GM18909 (cell line): Measurements from ENCODE around the gene ALDH7A1.

Experiments
- ATAC-seq: cut with Tn5 transposase; IDR thresholded peaks from one replicate; pipeline ENCODE4 v1.9.1; 2021; ENCODE audit warnings: mild to moderate bottlenecking; ENCODE audit not compliant: unreplicated experiment, poor library complexity

The ALDH7A1 gene

DNA sequence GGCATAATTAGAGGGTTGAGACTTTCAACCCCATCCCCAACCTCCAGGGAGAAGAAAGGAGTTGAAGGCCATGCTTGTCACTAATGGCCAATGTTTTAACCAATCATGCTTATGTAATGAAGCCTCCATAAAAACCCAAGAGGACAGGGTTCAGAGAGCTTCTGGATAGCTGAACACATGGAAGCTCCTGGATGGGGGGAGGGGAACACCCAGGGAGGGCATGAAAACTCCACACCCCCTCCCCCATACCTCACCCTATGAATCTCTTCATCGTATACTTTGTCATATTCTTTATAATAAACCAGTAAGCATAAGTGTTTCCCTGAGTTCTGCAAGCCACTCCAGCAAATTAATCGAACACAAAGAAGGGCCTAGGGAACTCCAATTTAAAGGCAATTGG lies 81.7 kb downstream of the ALDH7A1 start:
- ATAC-seq: no peak

DNA sequence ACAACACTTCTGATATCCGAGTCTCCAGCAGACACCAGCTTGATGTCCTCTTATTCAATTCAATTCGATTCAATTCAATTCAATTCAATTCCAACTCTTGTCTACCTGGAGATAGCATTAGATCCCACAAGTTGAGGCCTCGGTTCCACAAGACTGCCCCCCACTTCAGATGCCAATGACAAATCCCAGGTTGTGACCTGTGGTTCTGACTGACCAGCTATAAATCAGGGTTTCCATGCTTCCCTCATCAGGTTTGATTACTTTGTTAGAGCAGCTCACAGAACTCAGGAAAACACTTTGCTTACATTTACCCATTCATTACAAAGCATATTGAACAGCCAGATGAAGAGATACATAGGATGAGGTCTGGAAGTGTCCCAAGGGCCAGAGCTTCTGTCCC lies 82.6 kb downstream of the ALDH7A1 start:
- no peak for ATAC-seq

DNA sequence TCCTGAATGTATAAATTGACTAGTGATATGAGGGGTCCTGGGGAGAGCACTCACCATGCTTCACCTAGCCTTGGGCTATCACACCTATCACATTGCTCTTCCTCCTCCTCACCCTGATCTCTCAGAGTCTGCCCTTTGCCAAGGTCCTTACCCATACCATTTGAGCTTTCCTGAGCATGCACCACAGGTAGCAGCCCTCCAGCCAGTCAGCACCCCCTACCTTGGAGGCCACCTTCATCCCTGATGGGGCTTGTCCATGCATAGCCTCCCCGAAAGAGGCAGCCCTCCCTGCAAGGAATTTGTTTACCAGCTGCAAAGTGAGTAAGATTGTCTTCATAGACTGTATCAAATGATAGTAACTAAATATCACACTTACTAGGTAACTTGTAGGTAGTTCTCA lies 83.1 kb downstream of the ALDH7A1 start:
- no peak for ATAC-seq

DNA sequence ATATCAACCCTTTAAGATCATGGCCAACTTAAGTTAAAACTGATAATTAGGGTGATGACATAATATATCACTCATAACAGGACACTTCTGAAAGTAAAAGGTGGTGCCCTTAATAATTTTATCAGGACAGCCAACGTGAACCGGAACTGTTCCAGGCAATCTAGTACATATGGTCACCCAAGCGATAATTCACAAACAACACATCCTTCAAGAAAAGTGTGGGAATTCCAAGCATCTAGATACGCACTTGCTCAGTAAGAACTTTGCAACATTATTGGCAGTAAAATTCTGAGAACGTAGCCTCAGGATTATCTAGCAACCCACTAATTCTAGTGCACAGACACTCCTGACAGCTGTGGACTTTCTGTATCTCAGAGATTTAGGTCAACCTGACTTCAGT lies 85.7 kb downstream of the ALDH7A1 start:
- no peak for ATAC-seq

DNA sequence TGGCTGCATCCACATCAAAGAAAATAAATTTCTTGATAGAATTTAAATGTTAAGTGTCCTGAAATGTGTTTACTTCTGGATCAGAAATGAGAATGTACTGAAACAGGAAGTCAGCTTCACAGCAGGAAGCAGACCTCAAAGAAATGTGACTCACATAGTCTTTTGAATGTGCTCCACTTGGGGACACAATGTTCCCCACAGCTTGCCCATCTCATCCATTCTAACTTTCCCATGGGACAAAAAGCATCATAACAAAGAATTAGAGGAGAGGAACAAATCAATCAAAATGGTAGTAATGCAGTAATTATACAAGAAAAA lies 86.1 kb downstream of the ALDH7A1 start:
- ATAC-seq: peak; percentile 46

DNA sequence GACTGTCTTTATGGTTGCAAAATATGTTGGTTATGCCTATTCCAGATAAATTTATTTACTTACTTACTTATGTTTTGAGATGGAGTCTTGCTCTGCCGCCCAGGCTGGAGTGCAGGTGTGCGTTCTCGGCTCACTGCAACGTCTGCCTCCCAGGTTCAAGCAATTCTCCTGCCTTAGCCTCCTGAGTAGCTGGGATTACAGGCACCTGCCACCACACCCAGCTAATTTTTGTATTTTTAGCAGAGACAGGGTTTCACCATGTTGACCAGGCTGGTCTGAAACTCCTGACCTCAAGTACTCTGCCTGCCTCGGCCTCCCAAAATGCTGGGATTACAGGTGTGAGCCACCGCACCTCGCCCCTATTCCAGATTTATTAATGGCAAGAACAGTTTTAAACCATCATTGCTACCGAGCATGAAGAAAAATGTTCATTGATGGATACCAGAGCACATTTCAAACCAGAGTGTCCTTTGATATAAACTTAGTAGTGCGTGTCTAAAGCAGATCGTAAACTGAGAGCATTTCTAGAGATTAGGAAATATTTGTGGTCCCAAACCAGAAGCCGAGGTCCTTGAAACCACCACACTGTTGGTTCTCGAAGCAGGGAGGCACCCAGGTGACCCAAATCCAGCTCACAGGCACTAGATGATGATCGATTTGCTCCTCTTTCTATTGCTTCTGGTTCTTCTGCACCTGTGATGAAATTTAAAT lies 86.6 kb downstream of the ALDH7A1 start:
- no peak for ATAC-seq

DNA sequence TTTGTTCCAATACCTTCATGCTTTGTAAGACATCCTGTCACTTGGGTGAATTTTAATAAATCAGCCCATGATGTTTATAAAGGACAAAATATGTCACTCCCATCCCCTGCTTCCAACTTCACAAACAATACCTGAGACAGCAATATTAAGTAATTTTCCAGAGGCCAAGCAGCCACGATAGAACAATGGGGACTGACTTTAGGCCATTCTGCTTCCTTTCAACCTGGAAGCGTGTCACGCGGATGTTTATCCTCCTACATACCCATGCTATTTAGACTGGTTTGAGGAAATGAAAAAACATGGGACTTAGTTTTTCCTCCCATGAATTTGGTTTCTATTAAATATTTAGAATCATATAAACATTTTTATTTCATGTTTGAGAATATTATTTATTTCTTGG lies 88.9 kb downstream of the ALDH7A1 start:
- no peak for ATAC-seq

DNA sequence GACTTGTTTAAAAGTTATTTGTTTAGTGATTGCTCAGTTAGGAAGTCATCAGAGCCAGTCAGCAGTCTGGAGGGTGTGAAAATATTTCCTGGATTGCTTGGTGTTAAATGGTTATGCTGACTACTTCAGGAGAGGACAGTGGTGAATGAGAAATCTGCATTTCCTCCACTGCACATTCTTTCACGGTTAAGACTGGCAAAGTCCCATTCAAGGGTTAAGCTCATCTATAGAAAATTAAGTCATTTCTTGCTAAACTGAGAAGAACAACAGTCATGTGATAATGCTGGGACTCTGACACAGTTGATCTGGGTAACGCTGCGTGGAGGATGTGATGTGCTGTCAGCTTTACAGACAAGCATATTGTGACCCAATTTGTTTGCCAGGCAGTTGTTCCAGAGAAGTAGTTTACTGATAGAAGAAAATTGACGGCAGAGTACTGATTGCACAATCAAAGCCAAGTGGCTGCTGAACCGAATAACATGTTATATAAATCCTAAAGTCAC lies 91.4 kb downstream of the ALDH7A1 start:
- no peak for ATAC-seq

DNA sequence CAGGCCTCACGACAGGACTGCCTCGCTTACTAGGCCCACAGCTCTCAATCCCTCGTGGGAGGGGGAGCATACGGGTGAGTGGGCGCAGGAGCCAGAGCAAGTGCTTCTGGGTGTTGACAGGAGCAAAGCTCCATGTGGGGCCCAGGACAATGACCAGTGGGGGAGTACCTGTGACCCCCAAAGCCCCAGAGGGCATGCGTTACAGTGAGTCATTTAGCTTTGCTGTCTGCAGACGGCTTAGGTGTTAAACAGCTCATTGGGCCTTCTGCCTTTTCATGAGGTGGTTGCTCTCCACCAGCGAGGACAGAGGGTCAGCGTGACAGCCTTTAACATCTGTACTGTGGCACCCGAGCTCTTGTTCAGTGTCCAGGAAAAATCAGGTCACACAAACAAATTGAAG lies 93.6 kb downstream of the ALDH7A1 start:
- no peak for ATAC-seq

DNA sequence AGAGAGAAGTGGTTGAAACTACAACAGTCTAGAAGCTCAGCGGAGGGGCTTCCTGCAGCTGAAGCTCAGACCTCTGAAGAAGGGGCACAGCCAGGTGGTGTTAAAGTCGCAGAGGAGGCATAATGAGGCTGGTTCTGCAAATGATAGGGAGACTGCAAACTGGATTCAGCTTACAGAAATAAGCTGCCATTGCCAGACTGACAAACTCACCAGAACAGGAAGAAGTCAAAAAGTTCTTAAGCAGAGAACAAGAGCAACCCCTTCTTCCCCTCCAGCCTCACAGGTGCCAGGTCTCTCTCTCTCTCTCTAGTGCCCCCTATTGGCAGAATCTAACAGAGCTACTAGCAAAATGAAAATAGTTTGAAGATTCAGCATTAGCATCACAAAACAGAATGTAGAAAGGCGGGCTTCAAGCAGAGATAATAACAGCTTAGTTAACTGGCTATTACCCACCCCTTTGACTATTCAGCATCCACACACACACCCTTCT lies 95.1 kb downstream of the ALDH7A1 start:
- ATAC-seq: peak; percentile 76

DNA sequence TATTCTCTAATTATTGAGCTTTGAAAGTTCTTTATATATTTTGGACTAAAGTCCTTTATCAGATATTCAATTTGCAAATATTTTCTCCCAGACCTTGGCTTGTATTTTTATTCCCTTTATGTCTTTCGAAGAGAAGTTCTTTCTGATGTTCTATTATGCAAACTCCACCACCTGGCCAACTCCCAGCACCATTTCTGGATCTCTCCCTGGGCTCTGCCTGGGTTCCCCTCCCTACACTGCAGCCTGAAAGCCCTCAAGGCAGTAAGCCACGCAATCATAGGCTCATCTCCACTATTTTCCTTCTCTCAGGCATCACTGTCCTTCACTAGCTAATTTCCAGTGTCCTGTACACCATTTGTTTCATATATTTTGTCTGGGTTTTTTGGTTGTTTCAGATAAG lies 95.7 kb downstream of the ALDH7A1 start:
- no peak for ATAC-seq

DNA sequence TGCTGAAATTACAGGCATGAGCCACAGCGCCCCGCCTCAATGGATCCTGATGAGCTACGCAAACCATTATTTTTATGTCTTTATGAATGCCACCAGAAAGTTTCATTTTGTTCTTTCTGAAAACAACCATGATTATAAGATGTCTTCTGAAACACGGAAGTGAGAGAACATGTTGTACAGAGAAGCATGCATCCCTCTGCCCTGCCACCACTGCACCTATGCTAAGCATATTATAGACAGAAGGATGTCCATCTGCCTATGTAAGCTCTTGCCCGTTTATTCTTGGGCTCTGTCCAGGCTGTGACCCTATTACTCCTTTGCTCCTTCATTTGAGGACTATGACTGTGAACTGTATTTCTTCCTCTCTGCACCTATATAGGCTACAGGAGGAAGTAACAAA lies 97.5 kb downstream of the ALDH7A1 start:
- ATAC-seq: no peak

DNA sequence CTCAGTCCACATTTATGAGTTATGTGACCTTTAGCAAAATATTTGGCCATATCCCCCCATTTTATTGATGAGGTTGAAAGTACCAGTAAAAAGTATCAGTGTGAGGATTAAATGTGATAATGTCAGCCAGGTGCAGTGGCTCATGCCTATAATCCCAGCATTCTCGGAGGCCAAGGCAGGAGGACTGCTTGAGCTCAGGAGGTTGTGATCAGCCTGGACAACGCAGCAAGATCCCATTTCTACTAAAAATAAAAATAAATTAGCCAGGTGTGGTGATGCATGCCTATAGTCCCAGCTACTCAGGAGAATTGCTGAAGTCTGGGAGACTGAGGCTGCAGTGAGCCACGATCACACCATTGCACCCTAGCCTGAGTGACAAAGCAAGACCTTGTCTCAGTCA lies 100.6 kb downstream of the ALDH7A1 start:
- no peak for ATAC-seq

DNA sequence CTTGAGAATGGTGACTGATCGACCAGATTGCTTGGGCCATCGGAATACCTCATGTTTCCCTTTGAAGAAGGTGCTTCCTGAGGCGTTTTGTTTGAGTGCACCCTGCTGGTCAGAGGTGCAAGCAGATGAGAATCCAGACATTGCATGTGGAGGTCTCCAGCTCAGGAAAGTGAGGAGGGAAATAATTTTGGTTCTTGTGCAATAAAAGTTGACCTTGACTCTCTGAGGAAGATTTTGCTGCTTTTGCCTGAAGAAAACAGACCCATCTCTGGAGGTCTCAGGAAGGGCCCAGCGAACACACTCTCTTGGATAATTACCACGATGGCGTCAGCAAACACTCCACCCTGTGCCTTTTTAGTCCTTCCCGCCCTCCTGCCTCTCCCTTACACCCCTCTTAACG lies 102.1 kb downstream of the ALDH7A1 start:
- no peak for ATAC-seq

DNA sequence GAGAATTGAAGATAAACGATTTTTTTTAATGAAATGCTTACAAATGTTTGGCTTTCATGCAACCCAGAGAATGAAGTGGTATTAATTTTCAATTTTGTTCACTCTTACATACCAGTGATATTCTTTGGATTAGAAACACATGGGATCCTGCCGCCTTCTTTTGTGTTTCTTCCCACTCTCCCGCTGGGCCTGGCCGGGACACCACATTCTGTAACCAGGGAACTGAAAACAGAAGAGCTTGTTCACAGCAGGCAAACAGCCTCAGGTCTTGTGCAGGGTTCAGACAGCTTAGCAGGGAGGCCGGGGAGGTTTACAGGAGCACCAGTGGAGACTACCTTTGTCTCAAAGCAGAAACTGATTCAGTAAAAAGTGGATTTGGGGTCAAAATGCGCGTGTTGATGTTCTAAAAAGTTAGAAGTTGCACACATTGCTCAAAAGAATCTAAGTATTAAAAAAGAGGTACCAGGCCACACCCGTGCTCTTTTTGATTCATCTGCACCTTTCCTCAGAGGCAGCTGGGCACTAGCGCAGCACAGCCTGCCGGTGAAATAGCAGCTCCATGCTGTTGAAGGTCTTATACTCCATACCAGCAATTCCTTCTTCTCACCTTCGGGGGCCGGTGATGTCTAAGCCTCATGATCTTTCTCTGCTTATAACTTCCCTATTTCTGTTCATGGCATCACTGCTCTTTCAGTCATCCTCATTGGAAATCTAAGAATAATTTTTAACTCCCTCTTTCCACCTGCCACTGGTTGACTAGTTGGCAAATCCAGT lies 104.7 kb downstream of the ALDH7A1 start:
- no peak for ATAC-seq

DNA sequence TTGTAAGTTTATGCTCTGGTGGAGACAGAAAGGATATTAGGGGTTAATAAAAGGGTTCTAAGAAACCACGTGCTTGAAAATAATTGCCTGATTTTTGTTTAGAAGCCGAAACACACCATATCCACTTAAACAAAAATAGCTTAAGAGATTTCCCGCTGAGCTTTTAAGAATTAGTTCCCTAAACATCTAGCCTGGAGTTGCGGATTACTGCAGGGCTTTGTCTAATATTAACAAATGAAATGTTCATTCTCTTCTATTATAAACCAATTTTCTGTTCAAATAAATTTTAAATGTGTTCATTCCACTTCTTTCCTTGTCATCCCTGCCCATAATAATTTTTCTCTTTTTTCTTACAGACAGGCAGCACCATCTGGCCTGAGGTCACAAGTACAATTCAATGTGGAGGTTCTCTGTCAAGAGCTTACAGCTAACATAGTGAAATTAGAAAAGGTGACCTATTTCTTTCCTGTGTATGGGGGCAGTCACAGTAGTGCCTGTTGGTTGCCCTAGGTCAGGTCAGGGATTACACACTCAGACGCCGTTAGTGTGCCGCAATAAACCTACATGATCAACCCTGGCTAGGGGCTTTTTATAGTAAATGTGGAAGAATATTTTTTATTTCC lies 106.5 kb downstream of the ALDH7A1 start:
- no peak for ATAC-seq

DNA sequence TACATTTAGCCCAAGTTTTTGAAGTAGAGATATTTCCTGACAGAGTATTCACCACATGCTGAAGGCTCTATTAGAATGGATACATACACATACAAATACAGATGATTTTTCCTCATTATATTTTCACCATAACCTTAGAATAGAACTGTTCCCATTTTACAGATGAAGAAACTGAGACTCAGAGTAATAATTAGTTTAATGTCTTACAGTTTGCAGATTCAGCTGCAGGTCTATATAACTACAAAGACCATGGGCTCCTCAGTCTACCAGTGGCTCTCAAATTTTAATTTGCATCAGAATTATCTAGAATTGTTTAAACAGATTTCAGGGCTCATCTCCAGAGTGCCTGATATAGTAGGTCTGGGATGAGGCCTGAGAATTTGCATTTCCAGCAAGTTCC lies 107.4 kb downstream of the ALDH7A1 start:
- no peak for ATAC-seq

DNA sequence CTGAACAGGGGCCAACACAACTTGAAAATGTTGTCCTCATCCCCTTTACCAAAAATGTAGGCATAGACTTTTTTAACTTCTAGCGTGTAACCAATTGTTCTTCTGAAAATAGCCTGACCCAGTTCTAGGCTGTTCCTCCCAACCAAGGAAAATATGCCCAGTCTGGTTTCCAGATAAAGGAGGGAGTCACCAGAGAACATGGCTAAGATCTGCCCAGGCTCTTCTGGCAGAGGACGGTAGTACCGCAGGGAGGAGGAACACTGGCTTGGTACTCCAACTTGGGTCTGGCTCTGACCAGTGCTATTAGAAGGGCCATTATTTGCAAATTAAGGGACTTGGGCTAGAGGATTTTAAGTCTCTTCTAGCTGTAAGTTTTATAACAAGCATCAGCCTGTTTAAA lies 108.7 kb downstream of the ALDH7A1 start:
- ATAC-seq: no peak

DNA sequence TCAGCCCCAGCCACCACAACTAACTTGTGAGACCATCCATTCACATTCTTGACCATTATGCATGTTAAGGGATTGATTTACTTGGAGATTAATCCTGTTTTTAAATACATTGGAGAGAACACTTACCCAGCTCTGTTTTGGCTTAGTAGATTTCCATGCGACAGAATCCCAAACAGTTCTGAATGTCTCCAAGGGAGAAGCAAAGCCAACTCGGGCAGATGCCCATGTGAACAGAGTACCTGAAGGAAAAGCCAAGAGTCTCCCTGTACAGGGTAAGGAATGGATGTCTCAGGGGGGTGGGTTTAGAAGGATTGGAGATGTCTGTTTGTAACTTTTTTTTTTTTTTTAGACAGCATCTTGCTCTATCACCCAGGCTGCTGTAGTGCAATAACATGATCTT lies 110.8 kb downstream of the ALDH7A1 start:
- ATAC-seq: no peak

DNA sequence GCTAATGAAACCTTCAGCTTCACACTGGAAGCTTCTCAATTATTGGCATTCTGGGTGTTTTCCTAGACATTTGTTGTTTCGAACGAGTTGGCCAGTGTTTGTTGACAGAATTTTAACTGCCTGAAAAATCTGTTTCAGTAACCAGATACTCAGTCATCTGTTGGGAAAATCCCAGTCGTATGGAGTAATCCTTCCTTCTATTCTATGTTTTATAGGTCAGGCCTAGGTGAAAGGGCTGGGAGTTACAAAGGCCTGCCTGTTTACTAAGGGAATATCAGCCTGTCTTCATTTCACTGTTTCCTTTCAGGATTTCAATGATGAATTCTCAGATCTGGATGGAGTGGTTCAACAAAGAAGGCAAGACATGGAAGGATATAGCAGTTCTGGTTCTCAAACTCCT lies 111.9 kb downstream of the ALDH7A1 start:
- ATAC-seq: no peak

DNA sequence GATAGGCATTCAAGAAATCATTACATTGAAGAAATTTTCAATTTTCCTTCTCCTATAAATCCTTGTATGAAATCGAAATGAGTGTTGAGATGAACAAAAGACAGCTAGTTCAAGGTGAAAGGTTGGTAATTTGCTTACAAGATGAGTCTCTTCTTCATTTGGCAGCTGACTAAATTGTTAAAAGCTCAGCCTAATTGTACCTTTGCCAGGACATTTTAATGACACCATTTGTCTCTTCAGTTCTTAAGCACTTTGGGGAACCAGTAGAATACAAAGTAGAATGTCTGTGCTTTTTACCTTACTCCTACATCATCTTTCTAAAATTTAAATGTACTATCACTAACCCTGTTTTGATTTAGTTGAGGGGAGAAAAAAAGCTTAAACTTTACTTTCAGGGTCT lies 112.4 kb downstream of the ALDH7A1 start:
- ATAC-seq: no peak
